Right lobe of liver (tissue), 5 donors: ENCODE data around the gene DEFB127. TPM values are rescaled to one million over a fixed set of nuclear protein-coding genes. Genes with fewer than 3 reads are reported as not detected.

Source experiments
- total RNA-seq, 6 experiments: library from RNA; depleted of rRNA in 2 of 6; stranded (reverse); fragments of >200 nt in 2 of 6; fragmentation: NEBNext Ultra II Directional in 3 of 6; extraction: Animal tissue kit (Norgen Biotek cat#: 25700) in 3 of 6; gene quantifications; one replicate each; pipeline versions ENCODE4 v1.1.0 to v1.2.4, GENCODE V29; 2016 to 2023
- donor health status: DM: no; HTN: no; CAD: no.
- donor health status: DM: no; HTN: no; CAD: no.
- donor health status: DM: no; HTN: yes; CAD: no.
- donor health status: DM: no; HTN: yes; CAD: no.

DEFB127 gene
- total RNA-seq, 6 experiments from 2014 or later: not detected

Other genes with a start within 250 kb of the DEFB127 start
- not detected for gene DEFB125, start 69.8 kb upstream of the DEFB127 start, total RNA-seq
- gene DEFB126, start 14.9 kb upstream of the DEFB127 start, total RNA-seq: not detected
- gene DEFB128, start 32.3 kb downstream of the DEFB127 start, total RNA-seq: not detected
- gene DEFB129, start 69.8 kb downstream of the DEFB127 start, total RNA-seq: not detected
- under 1 TPM in 3 of 6 experiments, not detected in 3; 0.30 to 0.35 (median 0.31) TPM for gene DEFB132, start 100.3 kb downstream of the DEFB127 start, total RNA-seq
- 1 to 10 TPM in 4 of 6 experiments, under 1 TPM in 2; 0.62 to 2.5 (median 1.8) TPM for gene C20orf96, start 133.3 kb downstream of the DEFB127 start, total RNA-seq
- 1 to 10 TPM; 4.2 to 7.5 (median 5.9) TPM for gene ZCCHC3, start 140.1 kb downstream of the DEFB127 start, total RNA-seq
- 1 to 10 TPM; 3.6 to 6.4 (median 4.6) TPM for gene SOX12, start 168.1 kb downstream of the DEFB127 start, total RNA-seq
- gene NRSN2, start 189.7 kb downstream of the DEFB127 start, total RNA-seq: 1 to 10 TPM; 1.3 to 4.1 (median 1.9) TPM
- gene TRIB3, start 223.3 kb downstream of the DEFB127 start, total RNA-seq: 100 to 1,000 TPM in 2 of 6 experiments, 10 to 100 TPM in 4; 15.1 to 139 (median 34.1) TPM